NCI-H1105 (cell line): ENCODE results near the gene ADGRG3.

ENCODE experiments used
- DNase-seq: peaks from one replicate; lab custom pipeline; 2025; lab: John Stamatoyannopoulos, UW

Gene ADGRG3

GRCh38 chr16:57681950-57682728 lies 14.0 kb downstream of the ADGRG3 start:
- DNase-seq = no peak

- no peak for DNase-seq
These were observed 14.9 kb downstream of the ADGRG3 start for GRCh38 chr16:57682809-57683635.

GRCh38 chr16:57683636-57684545 lies 15.8 kb downstream of the ADGRG3 start:
- no peak for DNase-seq

DNA sequence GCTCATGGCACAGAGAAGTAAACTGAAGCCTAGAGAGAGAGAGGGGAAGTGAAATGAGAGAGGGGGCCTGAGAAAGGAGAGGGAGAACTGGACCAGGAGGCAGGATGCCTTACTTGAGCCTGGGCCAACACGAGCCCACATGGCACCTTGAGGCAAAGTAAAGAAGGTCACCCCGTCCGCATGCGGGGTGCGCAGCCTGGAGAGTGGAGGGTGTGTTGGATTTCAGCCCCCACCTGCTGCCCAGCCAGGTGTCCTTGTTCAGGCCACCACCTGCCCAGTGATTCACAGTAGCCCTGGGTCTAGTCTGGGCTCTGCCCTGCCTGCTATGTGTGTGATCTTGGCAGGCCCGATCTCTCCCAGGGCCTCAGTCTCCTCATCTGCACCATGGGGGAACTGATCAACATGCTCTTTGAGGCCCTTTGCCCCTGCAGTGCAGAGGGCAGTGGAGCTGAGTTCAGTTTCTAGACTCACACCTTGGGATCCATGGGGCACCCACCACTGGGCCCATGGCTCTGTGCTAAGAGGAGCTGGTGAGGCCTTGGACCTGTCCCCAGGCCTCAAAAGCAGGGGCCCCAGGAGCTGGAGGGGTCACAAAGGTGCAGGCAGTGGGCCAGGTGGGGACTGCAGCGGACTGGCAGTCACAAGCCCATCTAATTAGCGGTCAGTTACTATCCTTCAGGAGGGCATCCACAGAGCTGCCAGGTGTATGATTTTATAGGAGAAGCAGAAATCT lies 16.7 kb downstream of the ADGRG3 start:
- no peak for DNase-seq

DNA sequence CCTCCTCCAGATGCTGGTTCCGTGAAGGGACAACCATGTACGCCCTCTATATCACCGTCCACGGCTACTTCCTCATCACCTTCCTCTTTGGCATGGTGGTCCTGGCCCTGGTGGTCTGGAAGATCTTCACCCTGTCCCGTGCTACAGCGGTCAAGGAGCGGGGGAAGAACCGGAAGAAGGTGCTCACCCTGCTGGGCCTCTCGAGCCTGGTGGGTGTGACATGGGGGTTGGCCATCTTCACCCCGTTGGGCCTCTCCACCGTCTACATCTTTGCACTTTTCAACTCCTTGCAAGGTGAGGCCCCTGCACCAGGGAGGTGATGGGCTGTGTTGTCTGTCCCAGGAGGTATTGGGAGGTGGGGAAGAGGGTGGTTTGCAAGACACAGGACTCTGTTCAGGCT lies 17.5 kb downstream of the ADGRG3 start:
- no peak for DNase-seq

GRCh38 chr16:57686577-57686976 lies 18.5 kb downstream of the ADGRG3 start:
- DNase-seq = no peak

GRCh38 chr16:57687363-57687929 lies 19.3 kb downstream of the ADGRG3 start:
- no peak for DNase-seq

- DNase-seq = no peak
These were observed 20.4 kb downstream of the ADGRG3 start for GRCh38 chr16:57688487-57688986.

- no peak for DNase-seq
These were observed 21.1 kb downstream of the ADGRG3 start for GRCh38 chr16:57688987-57689761.

DNA sequence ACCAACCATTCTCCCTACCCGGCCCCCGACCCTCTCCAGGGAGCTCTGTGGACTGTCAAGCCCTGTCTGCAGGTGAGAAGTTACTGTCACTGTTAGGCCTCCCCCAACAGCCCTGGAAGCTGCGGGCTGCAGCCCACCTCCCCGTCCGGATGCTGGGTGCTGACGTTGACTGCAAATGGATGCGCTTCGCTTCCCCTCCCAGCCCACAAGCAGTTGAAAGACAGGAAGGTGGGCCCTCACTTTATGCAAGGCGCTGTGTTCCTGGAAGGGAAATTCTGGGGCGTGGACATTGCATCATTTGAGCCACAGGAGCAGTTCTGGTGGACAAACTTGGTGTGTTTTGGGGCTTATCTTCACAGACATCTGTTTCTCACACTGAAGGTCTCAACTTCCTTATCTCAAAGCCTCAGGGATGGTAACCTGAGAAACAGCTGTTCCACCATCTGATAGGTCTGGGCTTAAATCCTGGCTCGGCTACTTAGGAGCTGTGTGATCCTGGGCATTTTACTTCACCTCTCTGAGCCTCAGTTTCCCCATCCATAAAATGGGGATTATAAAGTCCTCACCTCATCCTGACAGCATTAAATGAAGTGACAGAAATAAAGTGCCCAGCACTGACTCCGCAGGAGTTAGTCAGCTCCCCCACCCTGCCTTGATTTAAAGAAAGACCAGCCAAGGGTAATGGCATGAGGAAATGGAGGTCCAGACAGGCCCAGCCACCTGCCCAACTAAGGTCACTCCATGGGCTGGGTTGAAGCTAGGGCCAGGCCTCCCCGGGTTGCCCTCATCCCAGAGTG lies 21.9 kb downstream of the ADGRG3 start:
- DNase-seq = no peak

GRCh38 chr16:57690782-57691471 lies 22.8 kb downstream of the ADGRG3 start:
- DNase-seq = no peak

DNA sequence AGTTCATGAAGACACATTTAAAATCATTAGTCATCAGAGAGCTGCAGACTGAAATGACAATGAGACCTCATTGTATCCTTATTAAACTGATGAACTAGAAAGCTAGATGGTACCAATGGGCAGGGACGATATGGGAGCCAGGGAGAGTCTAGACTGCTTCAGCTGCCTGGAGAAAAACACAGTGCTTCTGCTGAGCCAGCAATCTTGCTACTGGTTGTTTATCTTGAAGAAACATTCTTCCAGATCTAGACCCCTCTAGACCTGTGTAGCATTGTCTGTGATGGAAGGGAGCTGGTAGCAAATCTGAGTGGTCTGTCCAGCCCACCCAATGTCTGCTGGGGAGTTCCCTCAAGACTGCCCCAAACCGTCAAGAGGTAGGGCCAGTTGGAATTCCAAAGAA lies 24.5 kb downstream of the ADGRG3 start:
- no peak for DNase-seq

DNA sequence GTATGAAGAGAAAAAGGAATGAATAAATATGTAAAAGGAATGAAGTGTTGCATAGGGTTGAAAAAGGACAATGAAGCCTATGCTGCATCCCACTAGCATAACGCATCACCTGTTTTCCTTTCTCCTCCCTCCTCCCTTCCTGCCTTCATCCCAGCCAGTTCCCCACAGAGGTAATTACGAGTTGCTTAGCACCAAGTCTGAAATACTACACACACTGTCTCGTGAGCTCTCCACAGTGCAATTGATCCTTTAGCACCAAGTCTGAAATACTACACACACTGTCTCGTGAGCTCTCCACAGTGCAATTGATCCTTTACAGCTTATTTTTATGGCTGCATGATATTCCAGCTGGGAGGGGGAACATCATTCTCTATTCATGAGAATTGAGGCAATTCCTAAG lies 25.4 kb downstream of the ADGRG3 start:
- no peak for DNase-seq

DNA sequence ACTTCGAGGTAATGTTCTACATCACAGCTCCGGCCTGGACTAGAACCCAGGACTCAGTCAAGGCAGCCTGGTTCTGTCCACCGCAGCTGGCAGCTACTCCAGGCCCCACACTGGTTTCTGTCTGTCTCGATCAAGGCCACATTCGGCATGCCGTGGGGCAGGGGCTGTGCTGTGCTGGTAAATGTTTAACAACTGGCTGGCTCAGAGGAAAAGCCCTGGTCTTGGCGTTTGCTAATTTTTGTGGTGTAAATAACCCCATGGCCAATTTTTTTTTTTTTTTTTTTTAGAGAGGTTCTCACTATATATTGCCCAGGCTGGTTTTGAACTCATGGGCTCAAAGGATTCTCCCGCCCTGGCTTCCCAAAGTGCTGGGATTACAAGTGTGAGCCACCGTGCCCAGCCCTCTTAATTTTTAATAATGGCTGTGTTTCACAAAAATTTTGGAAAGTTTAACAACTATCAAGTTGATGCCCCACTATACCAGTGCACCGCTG lies 26.2 kb downstream of the ADGRG3 start:
- DNase-seq = no peak

DNA sequence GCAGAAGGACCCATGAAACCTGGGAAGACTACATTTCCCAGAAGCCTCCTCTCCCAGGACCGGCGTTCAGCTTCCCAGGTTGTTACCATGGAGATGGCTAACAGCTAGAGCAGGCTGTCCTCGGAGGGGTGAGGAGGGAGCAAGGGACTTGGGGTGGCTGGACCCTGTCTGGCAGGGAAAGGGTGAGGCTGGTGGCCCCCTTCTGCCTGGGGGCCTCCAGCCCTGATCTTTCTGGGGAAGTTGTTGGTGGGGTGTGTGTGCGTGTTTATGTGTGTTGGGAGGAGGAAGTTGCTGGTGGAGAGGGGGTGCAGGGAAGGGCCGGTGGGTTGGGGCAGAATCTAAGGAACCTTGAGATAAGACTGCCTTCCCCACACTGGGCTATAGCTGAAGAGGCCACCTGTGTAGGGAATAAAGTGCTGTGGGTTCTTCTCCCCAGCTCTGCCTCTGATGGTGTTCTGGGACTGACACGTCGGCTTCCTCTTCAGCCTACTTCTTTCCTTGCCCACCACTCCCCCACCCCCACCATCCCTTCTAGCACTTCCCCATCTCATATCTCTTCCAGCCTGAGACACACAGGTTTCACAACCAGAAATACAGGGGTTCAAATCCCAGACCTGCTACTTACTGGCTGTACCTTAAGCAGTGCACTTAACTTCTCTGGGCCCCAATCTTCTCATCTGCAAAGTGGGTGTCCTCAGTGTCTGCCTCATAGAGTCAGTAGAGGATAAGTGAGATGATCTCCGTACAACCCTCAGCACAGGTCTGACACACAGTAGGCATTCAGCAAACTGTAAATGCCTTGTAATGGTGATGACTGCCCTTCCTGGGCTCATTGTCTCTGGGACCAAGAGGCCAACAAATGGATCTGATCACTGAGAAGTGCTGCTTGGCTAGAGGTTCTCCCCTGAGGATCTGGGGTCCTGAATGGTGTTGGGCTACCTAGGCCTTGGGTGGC lies 26.9 kb downstream of the ADGRG3 start, which contains the start of gene DRC7:
TSS of gene DRC7 (plus strand) at position 82 of the 955 bp plus-strand sequence. CDS start 3,144 bp downstream, outside the sequence.
- peak; percentile 46 for DNase-seq

GRCh38 chr16:57695680-57696069 lies 27.6 kb downstream of the ADGRG3 start:
- no peak for DNase-seq

DNA sequence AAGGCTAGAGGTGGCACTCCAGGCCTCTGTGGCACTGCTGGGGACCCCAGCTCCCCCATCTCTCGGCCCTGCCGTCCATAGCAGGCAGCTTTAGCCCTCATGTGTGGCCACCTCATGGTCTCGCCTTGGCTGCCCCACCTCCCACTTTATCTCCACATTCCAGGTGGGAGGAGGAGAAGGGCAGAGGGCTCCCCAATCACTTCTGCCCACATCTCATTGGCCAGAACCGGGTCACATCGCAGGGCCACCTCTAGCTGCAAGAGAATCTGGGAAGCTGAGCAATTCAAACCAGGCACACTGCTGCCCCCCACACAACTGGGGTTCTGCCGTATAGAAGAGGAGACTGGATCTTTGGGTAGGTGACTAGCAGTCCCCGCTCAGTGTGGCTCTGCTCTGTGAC lies 28.1 kb downstream of the ADGRG3 start:
- no peak for DNase-seq
